HepG2 (cell line): ENCODE data around the gene MAP2K2.

Source experiments
- CBFB ChIP-seq: sonication (generic); formaldehyde crosslinking; IDR thresholded peaks from 2 replicates; pipeline ENCODE4 v1.4.0; 2020; ENCODE audit warnings: missing genetic modification reagents
- KMT2A ChIP-seq: sonication (generic); formaldehyde crosslinking; IDR thresholded peaks from 2 replicates; pipeline ENCODE4 v1.4.0; 2020; ENCODE audit warnings: missing genetic modification reagents
- MED13 ChIP-seq: sonication (generic); formaldehyde crosslinking; IDR thresholded peaks from 2 replicates; pipeline ENCODE4 v1.5.0; 2020; ENCODE audit warnings: missing genetic modification reagents
- POLR2G ChIP-seq: fragments of 200-400 bp; formaldehyde crosslinking; IDR thresholded peaks from 2 replicates; pipeline ENCODE4 v1.6.1; 2018; ENCODE audit warnings: mild to moderate bottlenecking, low read depth, low read length, moderate library complexity
- TCF7L2 ChIP-seq: IDR thresholded peaks from 2 replicates; pipeline ENCODE4 v1.6.1; 2011; ENCODE audit warnings: mild to moderate bottlenecking, low read depth, low read length, moderate library complexity
- ZNF205 ChIP-seq: IDR thresholded peaks from 2 replicates; pipeline ENCODE4 v1.6.1; 2018; ENCODE audit warnings: missing biosample characterization, missing genetic modification reagents
- TF ChIP-seq, protein P1 (sequence below): sonication (generic); formaldehyde crosslinking; IDR thresholded peaks from 2 replicates; pipeline ENCODE4 v1.5.0; 2020; ENCODE audit warnings: mild to moderate bottlenecking, missing genetic modification reagents, moderate library complexity
- TF ChIP-seq, protein P2 (sequence below): sonication (generic); formaldehyde crosslinking; IDR thresholded peaks from 2 replicates; pipeline ENCODE4 v1.4.0; 2020; ENCODE audit warnings: missing genetic modification reagents
- TF ChIP-seq, protein P3 (sequence below): sonication (generic); formaldehyde crosslinking; IDR thresholded peaks from 2 replicates; pipeline ENCODE4 v1.4.0; 2020; ENCODE audit warnings: mild to moderate bottlenecking, missing genetic modification reagents

DNA sequence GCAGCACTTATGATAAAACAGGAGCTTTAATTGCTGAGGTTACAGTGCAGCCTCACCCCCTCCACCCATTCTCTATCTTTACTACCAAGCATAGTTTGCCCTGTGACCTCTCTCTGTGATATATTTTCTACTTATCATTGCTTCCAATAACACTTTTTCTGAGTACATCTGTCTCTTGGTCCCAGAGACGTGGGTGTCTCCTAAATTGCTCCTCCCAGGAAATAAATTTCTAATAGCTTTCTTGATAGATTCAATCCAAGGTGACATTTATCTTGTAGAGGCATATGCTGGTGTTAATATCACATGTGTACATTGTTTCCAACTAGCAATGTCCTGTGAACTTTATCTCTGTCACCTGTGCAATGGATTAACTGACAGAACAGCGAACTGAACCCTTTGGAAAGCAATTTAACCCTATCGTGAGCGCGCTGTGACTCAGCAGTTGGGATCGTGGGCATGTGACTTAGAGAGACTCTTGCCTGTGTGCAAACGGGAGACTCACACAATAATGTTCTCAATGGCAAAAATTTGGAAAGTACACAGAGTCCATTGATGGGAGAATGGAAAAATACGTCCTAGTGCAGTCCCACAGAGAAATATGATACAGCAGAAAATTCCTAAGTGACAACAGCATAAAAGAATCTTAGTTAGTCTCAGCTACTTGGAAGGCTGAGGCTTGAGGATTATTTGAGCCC, 7.0 kb upstream of the MAP2K2 start:
- TF ChIP-seq ZNF205 (CRISPR knock-in tag) (no peak), KMT2A (no peak), MED13 (CRISPR knock-in tag) (no peak), POLR2G (no peak), TCF7L2 (no peak), CBFB (CRISPR knock-in tag) (no peak)
- TF ChIP-seq, protein P1, sequence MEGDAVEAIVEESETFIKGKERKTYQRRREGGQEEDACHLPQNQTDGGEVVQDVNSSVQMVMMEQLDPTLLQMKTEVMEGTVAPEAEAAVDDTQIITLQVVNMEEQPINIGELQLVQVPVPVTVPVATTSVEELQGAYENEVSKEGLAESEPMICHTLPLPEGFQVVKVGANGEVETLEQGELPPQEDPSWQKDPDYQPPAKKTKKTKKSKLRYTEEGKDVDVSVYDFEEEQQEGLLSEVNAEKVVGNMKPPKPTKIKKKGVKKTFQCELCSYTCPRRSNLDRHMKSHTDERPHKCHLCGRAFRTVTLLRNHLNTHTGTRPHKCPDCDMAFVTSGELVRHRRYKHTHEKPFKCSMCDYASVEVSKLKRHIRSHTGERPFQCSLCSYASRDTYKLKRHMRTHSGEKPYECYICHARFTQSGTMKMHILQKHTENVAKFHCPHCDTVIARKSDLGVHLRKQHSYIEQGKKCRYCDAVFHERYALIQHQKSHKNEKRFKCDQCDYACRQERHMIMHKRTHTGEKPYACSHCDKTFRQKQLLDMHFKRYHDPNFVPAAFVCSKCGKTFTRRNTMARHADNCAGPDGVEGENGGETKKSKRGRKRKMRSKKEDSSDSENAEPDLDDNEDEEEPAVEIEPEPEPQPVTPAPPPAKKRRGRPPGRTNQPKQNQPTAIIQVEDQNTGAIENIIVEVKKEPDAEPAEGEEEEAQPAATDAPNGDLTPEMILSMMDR (CRISPR knock-in tag) = no peak
- TF ChIP-seq, protein P2, sequence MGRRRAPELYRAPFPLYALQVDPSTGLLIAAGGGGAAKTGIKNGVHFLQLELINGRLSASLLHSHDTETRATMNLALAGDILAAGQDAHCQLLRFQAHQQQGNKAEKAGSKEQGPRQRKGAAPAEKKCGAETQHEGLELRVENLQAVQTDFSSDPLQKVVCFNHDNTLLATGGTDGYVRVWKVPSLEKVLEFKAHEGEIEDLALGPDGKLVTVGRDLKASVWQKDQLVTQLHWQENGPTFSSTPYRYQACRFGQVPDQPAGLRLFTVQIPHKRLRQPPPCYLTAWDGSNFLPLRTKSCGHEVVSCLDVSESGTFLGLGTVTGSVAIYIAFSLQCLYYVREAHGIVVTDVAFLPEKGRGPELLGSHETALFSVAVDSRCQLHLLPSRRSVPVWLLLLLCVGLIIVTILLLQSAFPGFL (CRISPR knock-in tag) = no peak
- TF ChIP-seq, protein P3, sequence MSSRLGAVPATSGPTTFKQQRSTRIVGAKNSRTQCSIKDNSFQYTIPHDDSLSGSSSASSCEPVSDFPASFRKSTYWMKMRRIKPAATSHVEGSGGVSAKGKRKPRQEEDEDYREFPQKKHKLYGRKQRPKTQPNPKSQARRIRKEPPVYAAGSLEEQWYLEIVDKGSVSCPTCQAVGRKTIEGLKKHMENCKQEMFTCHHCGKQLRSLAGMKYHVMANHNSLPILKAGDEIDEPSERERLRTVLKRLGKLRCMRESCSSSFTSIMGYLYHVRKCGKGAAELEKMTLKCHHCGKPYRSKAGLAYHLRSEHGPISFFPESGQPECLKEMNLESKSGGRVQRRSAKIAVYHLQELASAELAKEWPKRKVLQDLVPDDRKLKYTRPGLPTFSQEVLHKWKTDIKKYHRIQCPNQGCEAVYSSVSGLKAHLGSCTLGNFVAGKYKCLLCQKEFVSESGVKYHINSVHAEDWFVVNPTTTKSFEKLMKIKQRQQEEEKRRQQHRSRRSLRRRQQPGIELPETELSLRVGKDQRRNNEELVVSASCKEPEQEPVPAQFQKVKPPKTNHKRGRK (CRISPR knock-in tag) = no peak
